GM10248 (cell line): ENCODE measurements around the gene F2R.
"Not testable (repeated sequence)": the region's sequence is repeated elsewhere in the genome, so short reads cannot be mapped to it uniquely, and the experiment has no call there.

Experiments used
- CTCF ChIA-PET: fragments of 300-600 bp; sonication (Branson Sonifier 250); formaldehyde crosslinking; extraction: SDS; loops from one replicate; lab custom pipeline; 2021; ENCODE audit warnings: antibody characterized with exemption; lab: Yijun Ruan, JAX
- POLR2A ChIA-PET: fragments of 350-650 bp; sonication (Branson Sonifier 250); formaldehyde crosslinking; extraction: SDS; loops from one replicate; lab custom pipeline; 2020; ENCODE audit warnings: antibody characterized with exemption; lab: Yijun Ruan, JAX
- DNase-seq: peaks from one replicate; pipeline ENCODE4 v3.0.0; 2012; ENCODE audit errors: extremely low spot score
- TF ChIP-seq, protein P1 (sequence below): IDR thresholded peaks from 2 replicates; pipeline ENCODE4 v1.5.1; 2012; ENCODE audit warnings: mild to moderate bottlenecking, low read depth; ENCODE audit errors: extremely low read depth, missing control alignments, control extremely low read depth

The F2R gene

DNA sequence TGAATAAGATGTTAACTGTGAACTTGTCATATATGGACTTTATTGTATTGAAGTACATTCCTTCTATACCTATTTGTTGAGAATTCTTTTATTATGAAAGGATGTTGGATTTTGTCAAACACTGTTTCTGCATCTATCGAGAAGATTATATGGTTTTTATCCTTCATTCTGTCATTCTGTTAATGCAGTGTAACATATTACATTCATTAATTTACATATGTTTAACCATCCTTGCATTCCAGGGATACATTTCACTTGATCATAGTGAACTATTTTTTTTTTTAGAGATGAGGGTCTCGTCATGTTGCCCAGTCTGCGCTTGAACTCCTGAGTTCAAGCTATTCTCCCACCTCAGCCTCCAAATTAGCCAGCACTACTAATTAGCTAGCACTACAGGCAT lies 48.4 kb downstream of the F2R start:
- no peak for DNase-seq
- ChIA-PET POLR2A (no interaction called here), CTCF (no interaction called here)
- TF ChIP-seq, protein P1, sequence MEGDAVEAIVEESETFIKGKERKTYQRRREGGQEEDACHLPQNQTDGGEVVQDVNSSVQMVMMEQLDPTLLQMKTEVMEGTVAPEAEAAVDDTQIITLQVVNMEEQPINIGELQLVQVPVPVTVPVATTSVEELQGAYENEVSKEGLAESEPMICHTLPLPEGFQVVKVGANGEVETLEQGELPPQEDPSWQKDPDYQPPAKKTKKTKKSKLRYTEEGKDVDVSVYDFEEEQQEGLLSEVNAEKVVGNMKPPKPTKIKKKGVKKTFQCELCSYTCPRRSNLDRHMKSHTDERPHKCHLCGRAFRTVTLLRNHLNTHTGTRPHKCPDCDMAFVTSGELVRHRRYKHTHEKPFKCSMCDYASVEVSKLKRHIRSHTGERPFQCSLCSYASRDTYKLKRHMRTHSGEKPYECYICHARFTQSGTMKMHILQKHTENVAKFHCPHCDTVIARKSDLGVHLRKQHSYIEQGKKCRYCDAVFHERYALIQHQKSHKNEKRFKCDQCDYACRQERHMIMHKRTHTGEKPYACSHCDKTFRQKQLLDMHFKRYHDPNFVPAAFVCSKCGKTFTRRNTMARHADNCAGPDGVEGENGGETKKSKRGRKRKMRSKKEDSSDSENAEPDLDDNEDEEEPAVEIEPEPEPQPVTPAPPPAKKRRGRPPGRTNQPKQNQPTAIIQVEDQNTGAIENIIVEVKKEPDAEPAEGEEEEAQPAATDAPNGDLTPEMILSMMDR: no peak

DNA sequence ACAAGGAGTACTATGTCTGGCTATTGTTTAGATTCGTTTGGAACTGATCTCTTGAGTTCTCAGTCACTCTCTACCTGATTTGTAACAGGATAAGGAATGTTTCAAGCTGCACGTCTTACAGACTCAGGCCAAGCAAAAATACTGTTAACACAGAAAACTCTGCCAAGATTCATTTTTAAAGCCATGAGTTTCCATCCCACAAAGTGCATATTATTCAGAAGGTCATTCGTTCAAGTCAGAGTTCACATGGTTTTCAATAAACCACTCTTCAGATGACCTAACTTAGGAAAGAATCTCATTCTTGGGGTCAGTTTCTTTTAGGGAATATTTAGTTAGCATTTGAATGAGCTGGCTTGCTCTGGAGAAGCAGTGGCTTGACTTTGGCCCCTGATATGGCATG lies 49.3 kb downstream of the F2R start:
- no peak for DNase-seq
- TF ChIP-seq, protein P1: no peak
- CTCF ChIA-PET: interaction anchor here (1.2 kb wide), 1 partner anchor 10 kb away, joined by 7 read pairs; no protein-coding TSS in a partner anchor
- POLR2A ChIA-PET: no interaction called here

DNA sequence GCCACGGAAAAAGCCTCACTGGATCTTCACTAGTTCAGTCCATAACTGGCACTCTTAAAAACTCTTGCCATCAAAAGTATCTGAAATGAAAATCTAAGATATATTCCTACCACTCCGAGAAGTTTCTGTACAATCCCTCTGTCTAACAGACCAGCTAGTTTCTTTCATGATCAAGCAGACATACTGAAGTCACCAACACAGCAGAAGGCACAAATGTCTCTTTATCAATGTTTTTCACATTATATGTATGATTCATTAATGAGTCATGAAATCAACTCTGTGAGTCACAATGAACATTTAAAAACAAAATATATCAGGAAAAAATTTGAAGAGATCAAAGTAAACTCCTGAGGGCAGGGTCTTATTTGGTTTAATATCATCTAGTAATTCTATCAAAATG lies 50.8 kb downstream of the F2R start:
- CTCF ChIA-PET: interaction anchor here (0.6 kb wide), 1 partner anchor 8 kb away, joined by 3 read pairs; no protein-coding TSS in a partner anchor
- POLR2A ChIA-PET: no interaction called here
- DNase-seq: no peak
- TF ChIP-seq, protein P1: no peak

DNA sequence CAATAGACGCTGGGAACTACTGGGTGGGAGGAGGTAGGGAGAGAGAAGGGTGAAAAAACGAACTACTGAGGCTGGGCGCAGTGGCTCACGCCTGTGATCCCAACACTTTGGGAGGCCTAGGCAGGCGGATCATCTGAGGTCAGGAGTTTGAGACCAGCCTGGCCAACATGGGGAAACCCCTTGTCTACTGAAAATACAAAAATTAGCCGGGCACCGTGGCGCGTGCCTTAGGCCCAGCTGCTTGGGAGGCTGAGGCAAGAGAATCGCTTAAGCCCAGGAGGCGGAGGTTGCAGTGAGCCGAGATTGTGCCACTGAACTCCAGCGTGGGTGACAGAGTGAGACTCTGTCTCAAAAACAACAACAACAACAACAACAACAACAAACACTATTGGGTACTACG lies 55.1 kb downstream of the F2R start:
- CTCF ChIA-PET, DNase-seq, POLR2A ChIA-PET: not testable (repeated sequence)

DNA sequence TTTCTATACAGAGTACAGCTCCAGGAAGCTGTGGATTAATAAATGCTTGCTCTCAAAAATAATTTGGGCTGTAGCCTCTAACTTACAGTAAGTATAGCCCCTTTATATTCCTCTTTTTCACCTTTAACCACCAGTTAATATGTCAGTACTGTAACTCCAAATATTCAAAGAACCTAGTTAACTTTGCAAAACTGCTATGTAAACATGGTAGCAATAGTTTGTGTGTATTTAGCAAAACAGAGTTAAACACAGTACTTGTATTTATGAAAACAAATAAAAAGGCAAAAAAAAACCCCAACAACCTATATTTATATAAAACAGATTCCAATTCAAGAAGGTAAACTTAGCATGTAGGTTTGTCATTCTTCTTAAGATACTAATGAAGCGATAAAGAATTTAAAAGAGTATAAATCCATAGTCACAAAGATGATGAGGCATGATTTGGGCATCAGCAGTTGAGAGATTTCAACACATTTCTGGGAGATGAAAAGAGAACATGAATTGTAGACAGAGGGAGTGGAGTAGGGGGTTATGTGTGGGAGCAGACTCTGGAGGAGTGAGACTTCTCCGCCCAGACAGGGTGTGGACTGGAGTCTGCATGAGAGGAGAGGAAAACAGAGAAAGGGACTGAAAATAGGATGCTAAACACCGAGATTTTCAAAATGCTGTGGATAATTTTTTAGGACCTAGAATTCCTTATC lies 55.9 kb downstream of the F2R start:
- POLR2A ChIA-PET: no interaction called here
- no peak for DNase-seq
- TF ChIP-seq, protein P1: no peak
- CTCF ChIA-PET: interaction anchor here (5.6 kb wide), 1 partner anchor 171 kb away, joined by 145 read pairs; no protein-coding TSS in a partner anchor

DNA sequence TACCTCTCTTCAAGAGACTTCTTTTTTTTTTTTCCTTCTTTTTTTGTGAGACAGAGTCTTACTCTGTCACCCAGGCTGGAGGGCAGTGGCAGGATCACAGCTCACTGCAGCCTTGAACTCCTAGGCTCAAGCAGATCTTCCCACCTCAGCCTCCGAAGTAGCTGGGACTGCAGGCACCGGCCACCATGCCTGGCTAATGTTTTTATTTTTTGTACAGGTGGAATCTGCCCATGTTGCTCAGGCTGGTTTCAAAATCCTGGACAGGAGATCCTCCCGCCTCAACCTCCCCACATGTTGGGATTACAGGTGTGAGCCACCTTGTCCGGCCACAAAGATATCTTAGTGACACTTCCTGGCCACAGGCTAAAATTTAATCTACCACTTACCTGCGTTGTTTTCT lies 60.0 kb downstream of the F2R start:
- POLR2A ChIA-PET: no interaction called here
- TF ChIP-seq, protein P1: no peak

DNA sequence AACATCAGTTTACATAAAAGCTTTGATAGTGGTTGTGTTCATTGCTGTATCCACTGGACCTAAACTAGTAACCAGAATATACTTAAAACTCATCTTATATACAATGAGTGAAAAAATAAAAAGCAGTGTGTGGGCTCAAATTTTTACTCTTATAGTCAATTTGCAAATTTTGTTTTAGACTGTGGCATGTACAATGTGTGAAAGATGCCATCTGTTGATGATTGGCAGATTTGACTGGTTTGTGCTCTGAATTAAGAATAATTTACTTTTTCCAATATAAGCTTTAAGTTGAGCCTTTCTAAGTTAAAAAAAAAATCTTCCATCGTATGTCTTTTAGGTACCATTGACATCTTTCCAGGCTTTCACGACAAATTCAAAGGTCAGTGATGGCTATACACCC lies 60.5 kb downstream of the F2R start:
- TF ChIP-seq, protein P1: no peak
- DNase-seq: no peak
- CTCF ChIA-PET: interaction anchor here (1.2 to 5.6 kb wide), 2 partner anchors 28 to 176 kb away, joined by 3 to 145 read pairs; no protein-coding TSS in a partner anchor
- POLR2A ChIA-PET: no interaction called here

More for the DNA sequence above, 60.0 kb downstream of the F2R start:
- no peak for DNase-seq
- CTCF ChIA-PET: interaction anchor here (1.2 to 5.6 kb wide), 3 partner anchors 28 to 175 kb away, joined by 3 to 145 read pairs (median 7); no protein-coding TSS in a partner anchor

DNA sequence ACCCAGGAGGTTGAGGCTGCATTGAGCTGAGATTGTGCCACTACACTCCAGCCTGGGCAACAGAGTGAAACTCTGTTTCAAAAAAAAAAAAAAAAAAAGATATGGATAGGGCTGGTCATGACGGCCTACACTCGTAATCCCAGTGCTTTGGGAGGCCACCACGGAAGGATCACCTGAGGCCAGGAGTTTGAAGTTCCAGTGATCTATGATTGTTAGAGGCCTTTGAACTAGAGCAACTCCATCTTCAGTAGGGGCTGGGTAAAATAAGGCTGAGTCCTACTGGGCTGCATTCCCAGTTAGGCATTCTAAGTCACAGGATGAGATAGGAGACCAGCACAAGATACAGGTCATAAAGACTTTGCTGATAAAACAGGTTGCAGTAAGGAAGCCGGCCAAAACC lies 64.7 kb downstream of the F2R start:
- POLR2A ChIA-PET: not testable (repeated sequence)

More for the DNA sequence above, 64.7 kb downstream of the F2R start:
- DNase-seq: not testable (repeated sequence)
- CTCF ChIA-PET: interaction anchor here (0.7 to 0.9 kb wide), 2 partner anchors 140 to 180 kb away, joined by 3 to 4 read pairs; no protein-coding TSS in a partner anchor
